GM12878 (cell line): ENCODE data around the gene PAXX. TPM values are rescaled to one million over a fixed set of nuclear protein-coding genes. Genes with fewer than 3 reads are reported as not detected.

ENCODE experiments used
- CBFB ChIP-seq: IDR thresholded peaks from 2 replicates; pipeline ENCODE4 v1.6.1; 2016; ENCODE audit warnings: antibody characterized with exemption, low read depth
- CUX1 ChIP-seq: IDR thresholded peaks from 2 replicates; pipeline ENCODE4 v1.6.1; 2012; ENCODE audit warnings: improper control_type of control experiment, low read depth, low read length; ENCODE audit not compliant: insufficient replicate concordance
- FOS ChIP-seq: IDR thresholded peaks from 3 replicates; pipeline ENCODE4 v1.6.1; 2011; ENCODE audit warnings: borderline replicate concordance; ENCODE audit not compliant: insufficient read length; ENCODE audit errors: extremely low read depth
- GATAD2B ChIP-seq: fragments of 450-650 bp; conservative IDR thresholded peaks from 2 replicates; pipeline ENCODE4 v1.6.1; 2017; ENCODE audit warnings: low read depth, mild to moderate bottlenecking, moderate library complexity
- PAX5 ChIP-seq: IDR thresholded peaks from 2 replicates; pipeline ENCODE4 v1.6.1; 2011; ENCODE audit warnings: low read depth, low read length, borderline replicate concordance
- ZBTB11 ChIP-seq: fragments of 450-650 bp; formaldehyde crosslinking; IDR thresholded peaks from 2 replicates; pipeline ENCODE4 v1.5.0; 2022; ENCODE audit warnings: mild to moderate bottlenecking, missing genetic modification characterization
- polyA plus RNA-seq, 11 experiments: library from polyadenylated mRNA; depleted of rRNA in 4 of 11; unstranded in 6 of 11; stranded (reverse) in 5 of 11; fragments of >200 nt; fragmentation: Nextera tagmentation in 4 of 11; fragmentation: Illumina TruSeq in 1 of 11; extraction: Ambion mirVana in 4 of 11; extraction: Trizol in 1 of 11; gene quantifications; 1 replicate in 1 of 11; 2 replicates in 10 of 11; pipeline versions ENCODE4 v1.2.1 to v1.2.3, GENCODE V29; 2011 to 2016; ENCODE audit warnings: inconsistent platforms in 2 of 11, missing spikeins in 2 of 11, low read depth in 1 of 11
- total RNA-seq, 4 experiments: library from RNA; depleted of rRNA in 3 of 4; stranded (reverse); fragments of >200 nt in 3 of 4; fragmentation: Illumina TruSeq in 1 of 4; extraction: Trizol in 1 of 4; gene quantifications; 2 replicates each; pipeline versions ENCODE4 v1.2.1 to v1.2.3, GENCODE V29; 2013 to 2021

PAXX gene
- total and polyA plus RNA-seq, 10 of the 15 experiments (the other 5 are each of a cell fraction or from before 2014, with no cell fraction given) = 0.18 to 60.6 (median 29.5) TPM

- no peak for TF ChIP-seq CUX1
- TF ChIP-seq FOS = no peak
- no peak for TF ChIP-seq PAX5
- TF ChIP-seq GATAD2B = no peak
- TF ChIP-seq CBFB = no peak
- TF ChIP-seq ZBTB11 (CRISPR knock-in tag) = no peak
Measured at GRCh38 chr9:136994888-136995230, 2.6 kb downstream of the PAXX start (continued).
